ENCODE results near the gene FOXN1.

The FOXN1 gene

DNA sequence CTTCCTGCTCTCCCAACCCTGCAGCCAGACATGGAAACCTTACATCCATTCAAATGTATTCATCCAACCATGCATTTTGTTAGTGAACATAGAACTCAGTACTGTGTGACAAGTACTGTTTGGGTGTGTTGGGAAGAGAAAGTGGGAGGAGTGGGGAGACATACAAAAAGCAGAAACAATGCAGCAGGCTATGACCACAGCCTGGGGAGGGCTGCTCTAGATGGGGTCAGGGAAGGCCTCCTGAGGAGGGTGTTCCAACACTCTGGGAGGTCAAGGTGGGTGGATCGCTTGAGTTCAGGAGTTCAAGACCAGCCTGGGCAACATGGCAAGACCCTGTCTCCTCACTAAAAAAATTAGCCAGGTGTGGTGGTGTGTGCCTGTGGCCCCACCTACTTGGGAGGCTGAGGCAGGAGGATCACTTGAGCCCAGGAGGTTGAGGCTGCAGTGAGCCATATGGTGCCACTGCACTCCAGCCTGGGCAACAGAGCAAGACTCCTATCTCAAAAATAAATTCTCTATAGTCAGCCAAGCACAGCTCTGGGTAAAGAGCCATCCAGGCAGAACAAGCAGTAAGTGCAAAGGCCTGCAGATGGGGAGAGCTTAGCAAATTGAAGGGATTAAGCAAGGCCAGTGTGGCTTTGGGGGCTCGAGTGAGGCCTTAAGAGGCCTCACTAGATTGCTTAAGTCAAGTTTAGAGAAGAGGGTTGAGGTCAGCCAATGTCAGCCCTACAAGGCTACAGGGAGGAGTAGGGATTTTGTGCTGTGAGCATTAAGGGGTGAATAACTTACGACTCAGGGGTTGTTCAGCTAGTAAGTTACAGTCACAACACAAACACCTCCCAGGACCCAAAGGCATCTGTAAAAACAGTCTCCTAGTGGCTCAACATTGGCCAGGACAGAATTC, 27.2 kb upstream of the FOXN1 start:
- DNase-seq, result no peak

DNA sequence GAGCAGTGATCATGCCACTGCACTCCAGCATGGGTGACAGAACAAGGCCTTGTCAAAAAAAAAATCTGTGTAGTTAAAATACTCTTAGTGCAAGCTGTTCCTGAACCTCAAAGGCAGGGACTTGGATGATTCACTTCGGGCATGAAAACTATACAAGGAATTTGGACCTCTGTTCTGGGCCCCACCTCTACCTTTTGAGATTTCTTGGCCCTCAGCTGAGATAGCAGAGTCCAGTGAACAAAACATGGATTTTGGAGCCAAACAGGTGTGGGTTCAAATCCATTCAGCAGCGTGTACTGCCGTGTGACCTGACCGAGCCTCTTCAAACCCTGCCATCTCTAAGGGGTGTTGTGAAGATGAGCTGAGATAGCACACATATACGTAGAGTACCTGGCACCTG, 25.9 kb upstream of the FOXN1 start:
- DNase-seq, result no peak

- DNase-seq, result no peak
These were observed 25.2 kb upstream of the FOXN1 start for GRCh38 chr17:28480799-28481571.

- DNase-seq, result no peak
These were observed 23.5 kb upstream of the FOXN1 start for GRCh38 chr17:28482551-28483199.

- DNase-seq, result no peak
These were observed 21.9 kb upstream of the FOXN1 start for GRCh38 chr17:28484296-28484695.

DNA sequence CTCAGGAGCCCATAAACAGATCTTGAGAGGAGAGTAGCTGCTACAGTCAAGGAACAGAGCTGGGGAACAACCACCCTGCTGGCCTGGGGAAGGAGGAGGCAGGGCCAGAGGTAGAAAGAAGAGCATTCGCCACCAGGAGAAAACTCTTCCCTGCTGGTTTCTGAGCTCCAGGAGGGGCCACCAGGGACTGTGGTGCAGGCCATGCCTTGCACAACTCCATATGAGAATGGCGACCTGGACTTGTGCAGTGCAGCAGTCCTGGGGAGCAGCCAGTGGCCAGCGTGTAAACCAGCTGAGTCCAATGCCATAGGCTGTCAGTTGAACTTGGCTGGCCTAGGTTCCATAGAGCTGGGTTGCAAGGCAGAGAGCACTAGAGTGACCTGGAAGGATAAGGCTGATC, 21.1 kb upstream of the FOXN1 start:
- no peak for DNase-seq

DNA sequence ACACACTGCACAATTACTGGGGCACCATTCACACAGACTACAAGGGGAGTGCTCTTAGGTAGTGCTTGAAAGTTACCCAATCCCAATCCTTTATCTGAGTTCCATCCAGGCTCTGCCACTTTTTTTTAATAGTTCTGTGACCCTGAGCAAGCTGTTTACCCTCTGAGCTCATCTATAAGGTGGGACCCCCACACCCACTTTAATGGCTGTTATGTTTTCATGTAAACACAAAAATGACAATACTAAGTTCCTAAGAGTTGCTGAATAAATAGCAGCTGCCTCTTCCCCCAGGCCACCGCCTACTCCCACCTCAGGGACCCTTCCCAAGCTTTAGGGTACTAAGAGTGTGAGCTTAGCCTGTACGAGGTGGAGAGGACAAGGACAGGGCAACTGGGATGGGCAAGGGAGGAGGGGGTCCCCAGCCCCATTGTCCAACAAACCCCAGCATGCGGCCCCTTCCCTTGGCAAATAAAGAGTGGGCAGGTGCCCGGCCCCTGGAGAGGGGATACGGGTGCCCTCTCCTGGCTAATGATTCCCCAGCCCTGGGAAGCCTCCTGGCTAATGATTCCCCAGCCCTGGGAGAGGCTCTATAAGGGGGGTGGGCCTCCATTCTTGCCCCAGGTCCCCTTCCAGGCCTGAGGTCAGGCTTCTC, 18.1 kb upstream of the FOXN1 start:
- no peak for DNase-seq

DNA sequence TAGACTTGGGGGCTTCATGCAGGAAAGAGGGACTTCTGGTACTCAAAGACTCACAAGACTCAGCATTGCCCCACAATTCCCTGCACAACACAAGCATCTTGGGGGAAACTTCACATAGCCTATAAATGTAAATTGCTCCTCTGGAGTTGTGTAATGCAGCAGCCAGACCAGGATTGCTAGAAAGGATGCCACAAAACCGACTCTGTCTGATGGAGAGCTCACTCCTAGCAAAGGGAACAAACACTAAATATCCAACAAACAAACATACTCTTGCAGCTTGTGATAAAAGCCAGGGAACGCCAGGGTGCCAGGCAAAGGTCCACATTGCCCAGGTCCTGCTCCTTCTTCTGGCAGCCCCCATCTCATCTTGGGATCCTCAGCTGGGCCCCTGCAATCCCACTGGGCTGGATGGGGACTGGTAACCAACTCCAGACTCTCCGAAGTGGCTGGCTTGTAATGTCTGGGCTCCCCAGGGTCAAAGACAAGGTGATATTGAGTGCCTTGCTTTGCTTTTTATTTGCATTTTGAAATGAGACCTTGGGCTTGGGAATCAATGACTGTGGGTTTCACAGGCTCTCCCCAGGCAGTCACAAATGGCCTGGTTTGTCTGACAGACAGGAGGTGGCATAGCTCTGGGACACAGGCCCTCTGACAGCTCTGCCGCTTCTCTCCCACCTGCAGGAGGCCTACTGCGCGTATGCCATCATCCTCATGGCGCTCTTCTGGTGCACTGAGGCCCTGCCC, 17.4 kb upstream of the FOXN1 start:
- no peak for DNase-seq

- DNase-seq, result no peak
These were observed 14.9 kb upstream of the FOXN1 start for GRCh38 chr17:28491286-28491685.

DNA sequence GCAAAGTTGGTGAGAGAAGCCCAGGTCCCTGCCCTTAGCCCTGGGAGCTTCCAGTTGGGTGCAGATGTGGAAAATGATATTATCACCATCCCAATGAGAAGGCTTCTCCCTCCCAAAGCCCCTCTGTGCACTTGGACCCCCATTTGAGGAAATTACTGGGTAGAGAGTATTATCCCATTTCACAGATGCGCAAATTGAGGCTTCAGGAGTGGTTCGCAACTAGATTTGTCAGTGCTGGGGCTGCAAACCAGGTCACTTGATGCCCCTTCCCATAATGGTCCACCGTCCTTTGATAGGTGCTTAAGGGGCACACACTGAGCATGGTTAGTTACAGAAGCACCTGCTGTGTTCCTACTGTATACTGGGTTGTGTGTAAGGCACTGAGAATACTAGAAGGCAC, 14.3 kb upstream of the FOXN1 start:
- no peak for DNase-seq

DNA sequence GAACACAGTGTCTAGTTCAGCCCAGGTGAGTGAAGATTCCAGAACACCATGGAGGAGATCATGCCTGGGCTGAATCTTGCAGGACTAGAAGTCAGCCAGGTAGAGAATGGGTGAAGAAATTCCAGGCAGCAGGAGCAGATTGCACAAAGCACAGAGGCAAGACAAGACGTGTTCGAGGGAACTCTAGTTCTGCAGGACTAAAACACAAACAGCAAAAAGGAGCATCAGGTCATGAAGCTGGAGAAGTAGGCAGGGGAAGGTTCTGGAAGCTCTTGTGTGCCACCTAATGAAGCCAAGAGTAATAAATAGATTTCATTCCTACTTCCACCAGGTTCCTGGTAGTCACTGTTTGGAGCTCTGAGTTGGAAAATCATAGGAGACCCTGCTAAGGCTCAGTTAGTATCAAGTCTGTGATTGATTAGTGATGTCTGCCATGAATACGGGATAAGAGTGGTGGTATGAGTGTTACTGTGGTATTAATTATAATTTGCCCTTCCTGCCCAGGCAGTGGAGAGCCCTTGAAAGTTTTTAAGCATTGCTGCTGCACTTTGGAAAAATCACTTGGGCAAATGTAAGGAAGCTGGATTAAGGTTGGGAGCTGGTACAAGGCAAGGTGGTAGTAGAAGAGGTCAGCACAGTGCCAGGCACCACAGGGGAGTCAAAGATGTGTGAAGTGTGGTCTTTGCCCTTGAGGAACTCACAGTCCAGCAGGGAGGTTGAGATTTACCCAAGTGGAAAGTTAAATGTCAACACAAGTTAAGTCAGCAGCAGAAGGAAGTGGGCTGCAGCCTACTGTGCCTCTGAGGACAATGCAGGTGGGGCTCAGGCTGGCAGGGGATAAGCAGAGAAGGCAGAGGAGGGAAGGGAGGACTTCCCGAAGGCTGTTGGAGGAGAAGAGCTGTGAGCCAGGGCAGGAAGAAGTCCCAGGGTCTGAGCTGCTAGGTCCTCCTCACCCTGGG, 13.5 kb upstream of the FOXN1 start:
- no peak for DNase-seq

- DNase-seq, result no peak
These were observed 12.7 kb upstream of the FOXN1 start for GRCh38 chr17:28493460-28493859.

- DNase-seq, result peak; percentile 58
These were observed 11.5 kb upstream of the FOXN1 start for GRCh38 chr17:28494445-28495188.

GRCh38 chr17:28495635-28496034, 10.5 kb upstream of the FOXN1 start:
- DNase-seq, result no peak

- DNase-seq, result no peak
These were observed 8.2 kb upstream of the FOXN1 start for GRCh38 chr17:28497931-28498330.

DNA sequence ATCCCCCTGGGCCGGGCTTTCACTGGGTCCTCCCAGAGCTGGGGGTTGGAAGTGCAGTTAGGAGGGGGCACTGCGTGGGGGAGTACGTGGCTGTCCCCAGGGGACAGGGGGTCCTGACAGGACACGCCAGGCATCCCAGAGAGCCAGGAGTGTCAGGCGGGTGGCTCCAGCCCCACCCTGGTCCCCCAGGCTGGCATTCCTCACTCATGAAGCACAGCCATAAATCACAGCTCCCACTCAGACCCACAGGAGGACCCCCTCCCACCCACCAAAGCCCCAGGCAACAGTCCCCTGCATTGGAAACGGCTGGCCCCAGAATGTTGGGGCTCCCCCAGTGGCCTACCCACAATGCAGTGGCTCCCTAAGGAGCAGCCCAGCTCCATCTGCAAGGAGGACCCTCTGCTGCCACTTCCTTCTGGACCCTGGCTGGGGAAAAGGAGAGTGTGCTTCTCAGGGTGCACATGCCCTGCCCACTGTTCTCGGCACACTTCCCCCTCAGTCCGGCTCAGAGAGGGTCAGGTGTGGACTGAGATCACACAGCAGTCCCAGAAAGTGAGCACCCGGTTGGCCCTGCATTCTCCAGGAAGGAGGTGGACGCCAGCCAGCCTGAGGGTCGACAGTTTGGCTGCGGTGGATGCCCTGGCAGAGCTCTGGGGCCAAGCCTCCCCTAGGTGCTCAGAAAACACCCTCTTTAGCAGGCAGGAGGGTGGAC, 7.3 kb upstream of the FOXN1 start:
- DNase-seq, result no peak

DNA sequence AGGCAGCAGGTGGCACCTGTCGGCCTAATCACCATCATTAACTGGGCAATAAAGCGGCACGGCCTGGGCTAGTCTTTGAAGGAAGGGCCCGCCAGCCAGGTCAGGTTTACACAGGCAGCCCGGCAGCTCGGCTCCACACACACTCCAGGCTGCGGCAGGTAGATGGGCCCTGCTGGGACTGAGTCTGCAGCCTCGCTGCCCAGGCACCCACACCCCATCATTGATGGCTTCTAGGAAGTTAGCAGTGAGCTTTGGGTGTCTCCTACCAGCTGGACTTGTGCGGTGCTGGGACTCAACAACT, 6.8 kb upstream of the FOXN1 start:
- DNase-seq, result no peak

GRCh38 chr17:28499684-28500357, 6.3 kb upstream of the FOXN1 start:
- no peak for DNase-seq

DNA sequence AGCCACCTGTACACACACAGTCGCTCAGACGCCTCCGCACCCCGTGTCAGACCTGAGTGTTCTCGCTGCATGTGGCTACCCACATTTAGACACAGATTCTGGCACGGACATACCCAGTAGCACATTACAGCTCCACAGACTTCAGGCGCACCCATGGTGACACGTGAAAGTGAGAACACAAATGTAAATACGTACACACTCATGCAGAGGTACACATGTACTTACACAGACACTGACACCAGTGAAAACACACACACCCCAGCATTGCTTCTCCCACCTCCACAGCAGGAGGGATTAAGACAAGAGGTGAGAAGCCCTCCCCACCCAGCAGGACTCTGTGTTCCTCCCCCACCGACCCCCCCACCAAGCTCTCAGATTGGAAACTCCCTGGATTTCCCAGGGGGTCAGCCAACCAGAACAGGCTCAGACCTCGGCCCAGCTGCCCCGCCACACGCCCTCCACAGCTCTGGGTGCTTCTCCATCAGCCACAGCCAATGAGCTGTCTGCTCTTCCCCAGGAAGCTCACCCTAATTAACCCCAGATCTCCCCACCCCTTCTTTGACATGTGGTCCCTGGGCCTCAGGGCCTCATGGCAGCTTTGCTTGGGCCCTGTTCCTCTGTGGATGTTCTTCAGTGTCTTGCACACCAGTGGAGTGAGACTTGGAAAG, 5.3 kb upstream of the FOXN1 start:
- DNase-seq, result no peak
